DOHH2 (cell line): Measurements from ENCODE around the gene PAPPA.

Experiments
- H3F3A ChIP-seq: fragments of 200-600 bp; sonication (generic), shearing (Covaris generic); 2 replicates; pipeline ENCODE4 v1.6.0; 2016; ENCODE audit warnings: antibody characterized with exemption, mild to moderate bottlenecking; ENCODE audit not compliant: control insufficient read depth, insufficient read depth
- H3K27ac ChIP-seq: fragments of 200-600 bp; sonication (generic); 2 replicates; pipeline ENCODE4 v1.5.1; 2014; ENCODE audit warnings: low read depth, mild to moderate bottlenecking, low read length, moderate library complexity
- H3K27me3 ChIP-seq: fragments of 200-600 bp; sonication (generic); 2 replicates; pipeline ENCODE4 v1.6.1; 2014; ENCODE audit warnings: mild to moderate bottlenecking, low read length, mixed read lengths; ENCODE audit not compliant: control insufficient read depth
- H3K36me3 ChIP-seq: fragments of 200-600 bp; sonication (generic); 2 replicates; pipeline ENCODE4 v1.6.1; 2014; ENCODE audit warnings: mild to moderate bottlenecking, low read length, moderate library complexity, mixed read lengths; ENCODE audit not compliant: control insufficient read depth
- H3K4me1 ChIP-seq: fragments of 200-600 bp; sonication (generic); 2 replicates; pipeline ENCODE4 v1.6.1; 2014; ENCODE audit warnings: mild to moderate bottlenecking, low read length, mixed read lengths; ENCODE audit not compliant: control insufficient read depth
- H3K4me2 ChIP-seq: fragments of 200-600 bp; sonication (generic); 2 replicates; pipeline ENCODE4 v1.6.0; 2014; ENCODE audit warnings: mild to moderate bottlenecking, low read length, moderate library complexity
- H3K4me3 ChIP-seq: fragments of 200-600 bp; sonication (generic); 2 replicates; pipeline ENCODE4 v1.5.1; 2014; ENCODE audit warnings: mild to moderate bottlenecking, low read length, mixed read lengths
- H3K79me2 ChIP-seq: fragments of 200-600 bp; sonication (generic); 2 replicates; pipeline ENCODE4 v1.6.1; 2014; ENCODE audit warnings: mild to moderate bottlenecking, low read length, mixed read lengths; ENCODE audit not compliant: control insufficient read depth
- H3K9me2 ChIP-seq: fragments of 200-600 bp; sonication (generic); replicated peaks from 2 replicates; pipeline ENCODE4 v1.6.1; 2014; ENCODE audit warnings: mild to moderate bottlenecking, low read length, mixed read lengths; ENCODE audit not compliant: control insufficient read depth
- H3K9me3 ChIP-seq: fragments of 200-600 bp; sonication (generic); 2 replicates; pipeline ENCODE4 v1.6.1; 2014; ENCODE audit warnings: antibody characterized with exemption, low read length, mixed read lengths; ENCODE audit not compliant: control insufficient read depth, insufficient read depth
- H4K20me1 ChIP-seq: fragments of 200-600 bp; sonication (generic); 2 replicates; pipeline ENCODE4 v1.6.0; 2014; ENCODE audit warnings: low read depth, mild to moderate bottlenecking, antibody characterized with exemption, low read length, moderate library complexity; ENCODE audit not compliant: control insufficient read depth, insufficient read depth
- CTCF ChIP-seq: fragments of 200-600 bp; sonication (generic); IDR thresholded peaks from one replicate; pipeline ENCODE4 v1.5.1; 2014; ENCODE audit warnings: antibody characterized with exemption, mild to moderate bottlenecking, low read depth, low read length; ENCODE audit not compliant: poor library complexity, severe bottlenecking
- EZH2phosphoT487 ChIP-seq: fragments of 200-600 bp; sonication (generic); IDR thresholded peaks from 2 replicates; pipeline ENCODE4 v1.6.1; 2017; ENCODE audit warnings: borderline replicate concordance, mild to moderate bottlenecking, antibody characterized with exemption, low read length, moderate library complexity, mixed read lengths

The PAPPA gene

DNA sequence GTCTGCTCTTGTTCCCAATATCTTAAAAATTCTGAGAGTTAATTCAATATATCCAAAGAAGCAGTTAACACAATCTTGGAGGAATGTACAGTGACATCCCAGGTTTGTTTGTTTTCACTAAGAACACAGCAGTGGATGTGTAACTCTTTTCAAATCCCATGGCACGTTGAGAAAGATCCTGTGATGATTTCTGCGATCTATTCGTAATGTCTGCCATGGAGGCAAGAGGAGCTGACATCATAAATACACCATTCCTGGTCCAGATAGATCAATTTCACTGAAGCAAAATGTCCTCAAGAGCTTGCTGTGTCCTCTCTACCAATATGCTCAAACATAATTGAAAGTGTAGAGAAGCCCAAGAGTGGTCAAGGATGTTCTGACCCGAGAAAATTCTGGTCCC is 280.7 kb downstream of the PAPPA start:
- Histone ChIP-seq H3K79me2 (no peaks in the 10 kb centered on the region), H3K4me3 (no peak overlapping the region), H3K9me3 (no peaks in the 10 kb centered on the region), H3K4me2 (no peak overlapping the region), H3F3A (no peaks in the 10 kb centered on the region), H3K4me1 (no peaks in the 10 kb centered on the region), H3K9me2 (no peaks in the 10 kb centered on the region), H4K20me1 (no peaks in the 10 kb centered on the region), H3K27ac (no peak overlapping the region), H3K27me3 (no peaks in the 10 kb centered on the region), H3K36me3 (no peaks in the 10 kb centered on the region)
- TF ChIP-seq CTCF (no peak), EZH2phosphoT487 (no peak)

DNA sequence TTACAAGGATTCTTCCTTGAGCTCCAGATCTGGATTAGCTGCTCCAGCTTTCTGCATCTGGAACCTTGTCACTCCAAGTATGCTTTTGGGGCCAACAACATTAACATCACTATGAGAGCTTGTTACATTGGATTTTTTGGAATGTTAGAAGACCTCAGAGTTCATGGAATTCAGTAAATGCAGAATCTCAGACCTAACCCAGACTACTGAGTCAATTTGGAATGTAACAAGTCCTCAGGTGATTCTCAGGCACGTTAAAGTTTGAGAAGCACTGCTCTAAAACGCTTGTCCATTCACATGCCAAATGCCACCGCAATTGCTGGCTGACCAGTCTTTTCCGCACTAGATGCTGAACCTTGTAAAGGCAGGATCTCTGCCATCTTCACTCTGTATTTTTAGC is 282.1 kb downstream of the PAPPA start:
- TF ChIP-seq CTCF (no peak), EZH2phosphoT487 (no peak)
- Histone ChIP-seq H3F3A (no peaks in the 10 kb centered on the region), H3K36me3 (peaks cover 12% of the 10 kb centered on the region), H3K4me3 (no peak overlapping the region), H3K27ac (no peak overlapping the region), H3K79me2 (no peaks in the 10 kb centered on the region), H4K20me1 (no peaks in the 10 kb centered on the region), H3K4me1 (no peaks in the 10 kb centered on the region), H3K9me3 (no peaks in the 10 kb centered on the region), H3K9me2 (no peaks in the 10 kb centered on the region), H3K4me2 (no peak overlapping the region), H3K27me3 (no peaks in the 10 kb centered on the region)

DNA sequence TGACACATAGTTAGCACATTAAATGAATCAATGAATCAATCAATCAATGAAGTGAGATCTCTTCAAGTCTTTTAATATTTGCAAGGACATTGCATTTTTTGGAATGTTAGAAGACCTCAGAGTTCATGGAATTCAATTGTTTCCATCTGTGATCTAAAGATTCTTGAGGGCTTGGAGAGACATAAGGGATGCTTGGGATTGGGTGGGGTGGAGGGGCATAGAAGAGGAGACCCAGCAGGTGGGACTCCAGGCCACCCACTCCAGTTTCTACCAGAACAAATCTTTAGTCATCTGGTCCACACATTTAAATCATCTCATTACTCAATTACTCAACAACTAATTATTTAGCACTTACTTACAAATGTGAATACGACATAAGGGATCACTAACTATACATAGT is 282.5 kb downstream of the PAPPA start:
- TF ChIP-seq EZH2phosphoT487 = no peak
- no peak for TF ChIP-seq CTCF
- Histone ChIP-seq H3K79me2 (no peaks in the 10 kb centered on the region), H3K4me2 (no peak overlapping the region), H4K20me1 (no peaks in the 10 kb centered on the region), H3K4me3 (no peak overlapping the region), H3K27ac (no peak overlapping the region), H3K36me3 (peaks cover 13% of the 10 kb centered on the region), H3F3A (no peaks in the 10 kb centered on the region), H3K4me1 (no peaks in the 10 kb centered on the region), H3K9me3 (no peaks in the 10 kb centered on the region), H3K27me3 (no peaks in the 10 kb centered on the region), H3K9me2 (no peaks in the 10 kb centered on the region)
